Measurements from ENCODE around the gene PDE4D. TPM values are rescaled to one million over a fixed set of nuclear protein-coding genes. Genes with fewer than 3 reads are reported as not detected.

Gene PDE4D
- total RNA-seq, 1 donor from 2014 or later = 55.9 TPM

DNA sequence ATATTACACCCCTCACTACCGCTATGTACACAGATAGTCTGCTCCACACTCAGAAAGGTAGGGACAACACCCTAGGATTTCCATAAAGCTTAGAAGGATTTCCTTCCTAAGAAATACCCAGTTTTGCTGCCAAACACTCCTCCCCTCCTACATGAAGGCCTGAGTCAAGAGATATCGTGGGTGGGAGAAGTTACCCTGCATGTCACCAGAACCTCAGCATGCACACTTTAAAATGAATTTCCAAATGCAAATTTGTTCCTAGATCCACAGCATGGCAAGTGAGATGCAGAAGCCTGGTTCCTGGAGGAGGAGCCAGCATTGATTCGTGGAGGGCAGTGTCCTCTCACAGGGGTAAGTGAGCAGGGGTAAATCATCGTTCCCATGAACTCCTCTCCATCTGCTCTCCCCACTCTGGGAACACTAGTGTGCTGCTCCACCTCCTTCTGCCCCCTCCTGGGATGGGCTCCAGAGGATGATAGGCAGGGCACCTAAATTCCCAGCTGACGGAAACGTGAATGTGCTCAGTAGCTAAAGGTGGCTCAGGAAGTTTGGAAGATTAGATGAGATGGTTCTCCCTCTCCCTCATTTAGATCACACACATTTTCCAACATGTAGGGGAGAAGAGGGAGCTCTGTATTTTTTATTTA lies 76.7 kb downstream of the PDE4D start:
- no peak for DNase-seq (ENCODE audit: low spot score)
- intact Hi-C loops (cut with DNase I) = no loop called here
- ATAC-seq = no peak

GRCh38 chr5:59814537-59814872 lies 79.0 kb downstream of the PDE4D start:
- no peak for ATAC-seq
- no peak for DNase-seq (ENCODE audit: low spot score)
- intact Hi-C loops (cut with DNase I) = no loop called here

DNA sequence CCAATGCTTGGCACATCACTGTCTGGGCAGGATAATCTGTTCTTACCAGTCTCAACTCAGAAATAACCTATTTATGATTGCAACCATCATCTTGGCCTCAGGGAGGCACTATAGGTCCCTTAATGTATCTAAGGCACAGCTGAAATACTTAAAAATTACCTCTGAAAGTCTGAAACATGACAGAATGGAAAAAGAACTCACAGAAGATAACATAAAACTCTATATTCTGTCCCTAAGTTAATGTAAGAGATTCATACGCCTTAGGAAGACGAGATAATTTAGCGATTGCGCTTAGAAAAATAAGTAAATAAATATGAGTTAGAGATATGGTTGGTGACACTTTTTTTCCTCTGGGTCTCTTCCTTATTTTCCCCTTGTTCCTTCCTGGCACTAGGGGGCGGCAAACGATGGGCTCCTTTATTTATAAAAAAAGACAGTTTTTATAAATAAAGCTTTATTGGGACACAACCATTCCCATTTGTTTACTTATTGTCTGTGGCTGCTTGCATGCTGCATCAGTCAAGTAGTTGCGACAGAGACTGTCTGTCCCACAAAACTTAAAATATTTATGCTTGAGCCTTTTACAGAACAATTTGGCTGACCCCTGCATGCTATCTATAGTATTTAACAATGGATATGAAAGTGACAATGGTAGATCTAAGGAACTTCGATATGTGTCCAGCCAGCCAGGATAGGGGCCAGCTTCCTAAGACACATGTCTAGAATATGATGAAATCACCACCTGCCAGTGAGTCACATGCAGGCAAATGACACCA lies 79.6 kb downstream of the PDE4D start:
- DNase-seq (ENCODE audit: low spot score) (no peak), ATAC-seq (no peak)
- intact Hi-C loops (cut with DNase I) = no loop called here

DNA sequence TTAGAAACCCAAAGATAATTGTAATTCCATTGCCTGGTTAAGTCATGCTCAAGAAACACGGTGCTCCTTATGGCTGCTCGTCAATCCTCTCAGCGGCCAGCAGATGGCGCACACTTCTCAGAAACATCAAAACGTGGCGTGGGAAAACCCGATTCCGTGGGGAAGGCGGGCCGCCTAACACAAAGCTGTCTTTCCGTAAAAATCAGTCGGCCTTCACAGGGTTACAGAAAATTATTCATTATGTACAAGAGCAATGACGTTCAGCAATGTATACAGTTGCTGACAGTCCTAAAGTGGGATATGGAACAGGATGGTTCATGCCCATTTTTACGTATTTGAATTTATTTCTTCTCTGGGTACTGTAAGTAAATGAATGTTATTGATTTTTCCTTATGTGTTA lies 83.5 kb downstream of the PDE4D start:
- peak; percentile 85 for DNase-seq (ENCODE audit: low spot score)
- intact Hi-C loops (cut with DNase I) = no loop called here
- ATAC-seq = peak; percentile 75

DNA sequence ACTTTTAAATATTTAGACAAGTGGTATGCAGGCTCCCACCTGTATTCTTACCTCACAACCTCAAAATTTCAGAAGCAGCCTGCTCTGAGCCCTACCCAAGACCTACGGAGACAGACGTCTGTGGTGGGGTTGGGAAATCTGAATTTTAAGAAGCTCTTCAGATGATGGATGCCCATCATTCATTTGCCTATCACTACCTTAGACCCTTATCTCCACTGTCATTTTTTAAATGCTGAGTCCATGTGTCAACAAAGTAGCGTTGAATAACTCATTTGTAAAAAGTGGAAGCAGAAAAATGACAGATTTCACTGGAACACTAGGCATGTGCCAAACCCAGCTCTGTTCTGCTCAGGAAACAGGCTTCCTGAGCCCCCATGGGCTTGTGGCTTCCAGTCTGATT lies 85.7 kb downstream of the PDE4D start:
- ATAC-seq = no peak
- intact Hi-C loops (cut with DNase I) = loop anchor here (10.0 kb wide), 1 partner anchor 423 kb away; no protein-coding TSS in a partner anchor

GRCh38 chr5:59800347-59800893 lies 93.1 kb downstream of the PDE4D start:
- DNase-seq (ENCODE audit: low spot score) = no peak
- ATAC-seq = no peak
- intact Hi-C loops (cut with DNase I) = loop anchor here (10.0 kb wide), 1 partner anchor 416 kb away; no protein-coding TSS in a partner anchor

More for the DNA sequence above, 85.7 kb downstream of the PDE4D start:
- DNase-seq (ENCODE audit: low spot score) = no peak

DNA sequence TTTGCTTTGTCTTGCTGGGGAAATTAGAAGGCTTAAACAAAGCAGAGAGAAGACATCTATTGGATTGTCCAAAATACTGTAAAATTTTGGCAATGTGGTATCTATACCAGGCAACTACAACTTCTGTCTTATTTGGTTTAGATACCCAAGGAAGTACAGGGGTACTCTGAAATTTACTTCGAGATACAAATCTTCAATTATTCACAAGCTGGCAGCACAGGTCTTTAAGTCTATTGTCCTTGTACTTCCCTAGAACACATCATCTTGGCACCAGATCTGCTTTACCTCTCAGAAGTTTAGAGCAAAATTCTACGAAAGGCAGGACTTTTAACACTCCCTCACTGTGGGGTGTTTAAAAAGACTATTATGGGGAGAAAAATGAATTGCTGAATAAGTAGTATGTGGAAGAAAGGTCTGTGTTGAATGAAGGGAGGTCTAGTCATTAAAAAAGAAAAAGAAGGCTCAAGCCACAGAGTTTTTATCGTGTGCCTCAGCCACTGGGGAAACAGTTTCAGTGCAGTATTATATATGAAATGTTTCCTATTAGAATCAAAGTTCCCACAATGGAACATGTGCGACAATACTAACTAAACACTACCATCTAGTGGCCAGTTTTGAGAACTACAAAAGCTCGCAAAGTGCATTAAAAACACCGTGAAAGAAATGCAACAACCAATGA lies 93.7 kb downstream of the PDE4D start:
- DNase-seq (ENCODE audit: low spot score) = no peak
- intact Hi-C loops (cut with DNase I) = loop anchor here (10.0 kb wide), 1 partner anchor 415 kb away; no protein-coding TSS in a partner anchor

GRCh38 chr5:59798862-59799667 lies 94.5 kb downstream of the PDE4D start:
- DNase-seq (ENCODE audit: low spot score) = no peak
- intact Hi-C loops (cut with DNase I) = no loop called here
- peak; percentile 62 for ATAC-seq

More for the DNA sequence above, 93.7 kb downstream of the PDE4D start:
- ATAC-seq = peak; percentile 87

DNA sequence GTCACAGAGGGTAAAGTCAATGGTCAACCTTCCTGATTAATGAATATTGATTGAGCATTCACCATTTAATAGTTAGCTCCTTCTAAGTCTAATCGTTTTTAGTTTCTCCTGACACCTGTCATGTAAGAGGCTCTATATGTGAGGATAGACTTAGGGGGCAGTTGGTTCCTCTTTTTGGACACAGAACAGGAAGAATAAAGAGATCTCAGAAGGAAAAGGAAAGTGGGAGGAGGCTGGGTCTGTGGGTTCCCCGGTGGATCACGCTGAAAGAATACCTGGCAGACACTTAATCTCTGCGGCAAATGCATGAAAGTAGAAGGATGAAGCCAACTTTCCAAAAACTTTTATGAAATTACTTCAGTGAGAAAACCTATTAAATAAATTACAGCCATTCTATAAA lies 98.4 kb downstream of the PDE4D start:
- no peak for ATAC-seq
- intact Hi-C loops (cut with DNase I) = no loop called here

GRCh38 chr5:59792983-59793585 lies 100.4 kb downstream of the PDE4D start:
- peak; percentile 81 for ATAC-seq
- intact Hi-C loops (cut with DNase I) = no loop called here
- DNase-seq (ENCODE audit: low spot score) = peak; percentile 66

More for the DNA sequence above, 98.4 kb downstream of the PDE4D start:
- DNase-seq (ENCODE audit: low spot score) = no peak

DNA sequence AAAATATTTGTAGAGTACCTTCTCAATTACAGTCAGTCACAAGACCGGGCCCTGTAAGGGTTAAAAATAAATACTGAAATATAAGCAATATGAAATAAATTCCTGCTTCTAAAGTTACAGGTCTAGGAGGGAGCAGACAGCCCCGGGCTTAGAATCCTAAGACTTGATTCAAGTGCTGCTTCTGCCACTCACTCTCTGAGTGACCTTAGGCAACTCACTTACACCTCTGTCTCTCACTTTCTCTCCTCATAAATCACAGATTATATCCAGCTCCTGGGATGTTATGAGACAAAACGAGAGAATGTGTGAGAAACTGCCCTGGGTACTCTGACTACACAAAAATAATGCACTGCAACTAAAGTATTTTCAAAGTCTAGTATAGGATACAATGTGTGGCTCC lies 101.9 kb downstream of the PDE4D start:
- DNase-seq (ENCODE audit: low spot score) = no peak
- intact Hi-C loops (cut with DNase I) = no loop called here
- ATAC-seq = no peak

DNA sequence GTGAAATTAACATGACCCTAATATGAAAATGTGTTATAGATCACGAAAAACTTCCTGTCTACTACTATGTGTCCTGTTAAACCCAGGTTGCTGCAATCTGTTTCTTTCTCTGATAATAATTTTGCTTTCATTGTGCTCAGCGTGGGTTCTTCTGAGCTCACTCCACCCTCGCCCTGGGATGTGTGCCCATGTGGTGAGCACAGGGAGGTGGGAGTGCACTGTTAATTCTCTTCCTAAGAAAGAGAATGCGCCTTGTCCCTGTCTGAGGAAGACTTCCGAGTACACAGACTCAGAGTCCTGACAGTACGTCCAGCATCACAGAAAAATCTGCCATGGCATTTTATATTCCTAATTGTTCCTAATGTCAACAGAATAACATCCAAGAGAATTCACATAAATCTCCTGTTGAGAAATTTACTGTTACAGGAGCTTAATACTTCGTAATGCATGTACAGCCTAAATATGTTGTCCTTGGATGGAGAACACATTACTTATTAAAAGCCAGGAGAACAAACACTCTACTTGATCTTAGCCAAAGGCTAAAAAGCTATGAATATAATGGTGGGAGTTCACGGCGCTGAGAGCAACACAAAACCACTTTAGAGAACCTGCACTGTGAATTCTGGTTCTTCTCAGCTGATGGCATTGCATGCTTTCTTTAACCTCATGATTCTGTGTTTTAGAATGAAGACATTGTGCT lies 102.6 kb downstream of the PDE4D start:
- intact Hi-C loops (cut with DNase I) = no loop called here
- ATAC-seq = no peak
- DNase-seq (ENCODE audit: low spot score) = no peak

DNA sequence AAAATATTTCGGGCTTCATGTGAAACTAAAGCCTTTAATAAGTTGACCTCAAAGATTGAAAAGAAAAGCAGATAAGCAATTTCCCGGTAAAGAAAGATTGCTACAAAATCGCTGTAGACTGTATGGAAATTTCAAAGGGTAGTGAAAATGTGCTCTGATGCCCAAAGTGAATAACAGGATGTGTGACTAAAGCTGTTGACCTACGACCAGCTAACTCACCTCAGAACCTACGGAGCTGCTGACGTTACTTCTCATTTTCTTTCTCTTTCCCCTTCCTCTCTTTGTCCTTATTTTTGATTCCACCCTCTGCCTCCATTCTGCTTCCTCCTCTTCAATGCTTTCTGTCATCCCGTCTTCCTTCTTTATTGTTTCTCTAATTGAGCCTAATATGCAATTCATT lies 103.2 kb downstream of the PDE4D start:
- ATAC-seq = no peak
- no peak for DNase-seq (ENCODE audit: low spot score)
- intact Hi-C loops (cut with DNase I) = no loop called here

DNA sequence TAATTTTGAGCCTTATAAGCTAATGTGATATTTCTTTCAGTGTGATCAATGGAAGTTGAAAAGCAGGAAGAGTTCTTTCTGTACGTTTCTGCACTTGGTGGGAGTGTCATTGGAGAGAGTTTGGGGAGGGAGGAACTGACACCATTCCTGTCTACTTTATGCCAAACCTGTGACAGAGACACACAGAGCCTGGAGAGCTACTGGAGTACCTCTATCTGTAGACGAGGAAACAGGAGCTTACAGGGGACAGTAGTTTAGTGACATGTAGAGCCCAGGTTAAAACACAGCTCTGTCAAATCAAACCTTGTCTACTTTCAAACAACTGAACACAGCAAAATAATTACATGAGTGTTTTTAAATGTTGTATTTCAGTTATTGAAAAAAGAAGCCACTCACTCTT lies 103.6 kb downstream of the PDE4D start:
- no peak for ATAC-seq

DNA sequence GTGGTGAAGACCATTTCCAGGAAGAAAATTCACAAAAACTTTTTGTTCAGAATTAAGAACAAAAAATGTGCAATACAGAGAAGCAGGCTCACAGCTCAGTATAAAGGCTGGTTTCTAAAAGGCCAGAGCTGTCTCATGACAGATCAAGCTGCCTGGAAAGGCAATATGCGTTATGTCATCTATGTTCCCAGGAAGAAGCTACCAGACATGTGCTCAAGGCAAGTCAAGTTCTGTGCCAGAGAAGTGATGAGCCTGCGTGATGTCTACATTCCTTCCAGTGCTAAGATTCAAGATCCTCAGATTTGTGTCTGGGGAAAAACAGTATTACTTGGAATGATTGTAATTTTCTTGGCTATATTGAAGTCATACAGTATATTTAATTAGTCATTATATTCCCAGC lies 104.3 kb downstream of the PDE4D start:
- DNase-seq (ENCODE audit: low spot score) = no peak
- ATAC-seq = no peak
- intact Hi-C loops (cut with DNase I) = no loop called here

More for the DNA sequence above, 103.6 kb downstream of the PDE4D start:
- no peak for DNase-seq (ENCODE audit: low spot score)
- intact Hi-C loops (cut with DNase I) = no loop called here

DNA sequence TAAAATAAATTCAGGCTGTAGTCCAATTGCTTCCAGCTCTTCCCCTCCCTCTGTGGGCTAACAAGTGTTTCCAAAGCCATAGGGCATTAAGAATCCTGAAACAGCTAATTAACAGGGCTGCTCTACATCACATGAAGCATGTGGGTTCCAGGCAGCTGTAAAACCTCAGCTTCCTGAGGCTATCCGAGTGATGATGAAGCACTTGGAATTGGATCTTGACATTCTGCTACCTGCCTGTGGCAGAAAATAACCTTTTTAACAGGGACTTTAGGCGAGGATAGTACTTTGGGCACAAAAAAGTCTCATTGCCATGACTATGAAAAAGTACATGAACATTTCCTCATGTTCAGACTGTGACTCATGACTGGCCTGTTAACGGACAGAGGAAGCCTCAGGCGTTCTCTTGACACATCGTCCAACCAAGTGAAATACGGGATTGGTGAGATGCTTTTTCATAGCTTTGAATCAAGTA lies 107.2 kb downstream of the PDE4D start:
- intact Hi-C loops (cut with DNase I) = no loop called here
- ATAC-seq = no peak
- no peak for DNase-seq (ENCODE audit: low spot score)

DNA sequence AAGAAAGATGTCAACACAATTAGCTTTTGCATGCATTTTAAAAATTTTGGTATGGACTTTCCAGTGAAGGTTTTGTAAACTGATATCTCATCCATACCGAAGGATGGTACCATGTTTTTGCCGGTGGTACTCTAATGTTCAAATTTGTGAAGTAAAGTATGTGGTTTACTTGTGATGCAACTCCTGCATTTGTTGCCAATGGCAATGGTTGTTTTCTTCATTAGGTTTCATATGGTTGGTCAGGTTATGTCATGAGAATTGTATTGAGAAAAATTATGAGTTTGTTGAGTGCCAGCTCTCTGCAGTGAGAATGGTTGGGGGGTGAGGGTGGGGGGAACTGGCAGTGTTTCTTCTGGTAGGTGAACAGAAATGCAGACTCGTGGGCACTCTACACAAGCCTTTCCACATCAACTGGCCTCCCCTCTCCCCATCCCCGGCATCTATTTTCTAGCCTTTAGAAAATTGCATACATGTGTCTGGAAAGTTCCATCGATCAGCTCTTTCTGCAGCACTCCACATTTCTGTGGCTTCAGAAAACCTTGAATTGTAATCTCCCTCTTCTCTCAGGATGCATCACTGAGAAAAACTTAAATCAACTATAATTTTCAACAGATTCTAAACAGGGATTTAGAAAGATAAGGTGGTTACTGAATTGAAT lies 107.7 kb downstream of the PDE4D start:
- no peak for ATAC-seq
- intact Hi-C loops (cut with DNase I) = no loop called here
- no peak for DNase-seq (ENCODE audit: low spot score)

All from sciatic nerve (tissue), 2 donors.